ENCODE results near the gene COL4A5.
"Not testable (repeated sequence)": the region's sequence is repeated elsewhere in the genome, so short reads cannot be mapped to it uniquely, and the experiment has no call there.

Gene COL4A5

GRCh38 chrX:108439426-108439942 is at the start of gene COL4A5:
Gene COL4A5 (plus strand): TSS chrX:108439838. CDS start chrX:108440126, 288 bp downstream.
- DNase-seq (ENCODE audit: low read depth), result no peak

GRCh38 chrX:108390976-108391717 is 48.5 kb upstream of the COL4A5 start:
- DNase-seq (ENCODE audit: low read depth), result not testable (repeated sequence)

GRCh38 chrX:108396188-108396891 is 43.3 kb upstream of the COL4A5 start:
- no peak for DNase-seq (ENCODE audit: low read depth)

- no peak for DNase-seq (ENCODE audit: low read depth)
Observed at GRCh38 chrX:108396986-108397385, 42.7 kb upstream of the COL4A5 start.

GRCh38 chrX:108397627-108398391 is 41.8 kb upstream of the COL4A5 start:
- no peak for DNase-seq (ENCODE audit: low read depth)

- no peak for DNase-seq (ENCODE audit: low read depth)
Observed at GRCh38 chrX:108399418-108400165, 40.0 kb upstream of the COL4A5 start.

GRCh38 chrX:108412783-108413182 is 26.9 kb upstream of the COL4A5 start:
- DNase-seq (ENCODE audit: low read depth), result no peak

GRCh38 chrX:108415146-108415545 is 24.5 kb upstream of the COL4A5 start:
- DNase-seq (ENCODE audit: low read depth), result no peak

- no peak for DNase-seq (ENCODE audit: low read depth)
Observed at GRCh38 chrX:108415891-108416290, 23.7 kb upstream of the COL4A5 start.

- no peak for DNase-seq (ENCODE audit: low read depth)
Observed at GRCh38 chrX:108417257-108417656, 22.4 kb upstream of the COL4A5 start.

GRCh38 chrX:108419401-108419800 is 20.2 kb upstream of the COL4A5 start:
- no peak for DNase-seq (ENCODE audit: low read depth)

- DNase-seq (ENCODE audit: low read depth), result no peak
Observed at GRCh38 chrX:108420481-108420880, 19.2 kb upstream of the COL4A5 start.

- DNase-seq (ENCODE audit: low read depth), result no peak
Observed at GRCh38 chrX:108426262-108426661, 13.4 kb upstream of the COL4A5 start.

GRCh38 chrX:108435261-108435660 is 4.4 kb upstream of the COL4A5 start:
- no peak for DNase-seq (ENCODE audit: low read depth)

- DNase-seq (ENCODE audit: low read depth), result no peak
Observed at GRCh38 chrX:108437349-108438109, 2.1 kb upstream of the COL4A5 start.

GRCh38 chrX:108438110-108438623 is 1.5 kb upstream of the COL4A5 start, which contains the start of gene COL4A6:
Gene COL4A6 (minus strand): TSS chrX:108438422. CDS start chrX:108438196, 226 bp downstream.
- DNase-seq (ENCODE audit: low read depth), result no peak

GRCh38 chrX:108439961-108440696 is 491 bp downstream of the COL4A5 start:
- DNase-seq (ENCODE audit: low read depth), result no peak

- no peak for DNase-seq (ENCODE audit: low read depth)
Observed at GRCh38 chrX:108442901-108443464, 3.3 kb downstream of the COL4A5 start.

GRCh38 chrX:108447303-108447702 is 7.7 kb downstream of the COL4A5 start:
- no peak for DNase-seq (ENCODE audit: low read depth)

- no peak for DNase-seq (ENCODE audit: low read depth)
Observed at GRCh38 chrX:108453841-108454240, 14.2 kb downstream of the COL4A5 start.

All from stimulated activated CD8-positive, alpha-beta memory T cell treated with anti-CD3 and anti-CD28 coated beads, Interleukin-15, amount 100 ng/mL, for 1 hour (primary cell).